Activated naive CD8-positive, alpha-beta T cell treated with anti-CD3 and anti-CD28 coated beads for 36 hours (primary cell): ENCODE measurements around the gene CD3D. TPM values are rescaled to one million over a fixed set of nuclear protein-coding genes. Genes with fewer than 3 reads are reported as not detected.

Source experiments
- DNase-seq: peaks from one replicate; pipeline ENCODE4 v3.0.0; 2021
- H3K27ac Mint-ChIP-seq: one replicate; pipeline ENCODE4 v1.8.0; 2022; ENCODE audit warnings: mild to moderate bottlenecking, moderate library complexity, mixed read lengths
- H3K27me3 Mint-ChIP-seq: one replicate; pipeline ENCODE4 v1.8.0; 2022; ENCODE audit warnings: mild to moderate bottlenecking, mixed read lengths
- H3K36me3 Mint-ChIP-seq: one replicate; pipeline ENCODE4 v1.8.0; 2021; ENCODE audit warnings: mild to moderate bottlenecking, mixed read lengths
- H3K4me1 Mint-ChIP-seq: one replicate; pipeline ENCODE4 v1.8.0; 2021; ENCODE audit warnings: mixed read lengths
- H3K4me3 Mint-ChIP-seq: one replicate; pipeline ENCODE4 v1.8.0; 2022; ENCODE audit warnings: mild to moderate bottlenecking, moderate library complexity, mixed read lengths
- H3K9me3 Mint-ChIP-seq: one replicate; pipeline ENCODE4 v1.8.0; 2022; ENCODE audit warnings: mixed read lengths
- total RNA-seq, 2 experiments: library from RNA; stranded (reverse); gene quantifications; one replicate each; pipeline ENCODE4 v1.2.3, GENCODE V29; 2021

CD3D gene
- total RNA-seq, 2 experiments from 2014 or later = 341 to 350 TPM

GRCh38 chr11:118295815-118296454, 46.6 kb downstream of the CD3D start:
- peak overlapping the region; percentile 14 for H3K27ac Mint-ChIP-seq
- no peaks in the 10 kb centered on the region for H3K27me3 Mint-ChIP-seq
- H3K36me3 Mint-ChIP-seq = no peaks in the 10 kb centered on the region
- H3K4me3 Mint-ChIP-seq = no peak overlapping the region
- H3K9me3 Mint-ChIP-seq = no peaks in the 10 kb centered on the region
- H3K4me1 Mint-ChIP-seq = peaks cover 18% of the 10 kb centered on the region
- DNase-seq = no peak

GRCh38 chr11:118295199-118295598, 47.3 kb downstream of the CD3D start:
- no peak overlapping the region for H3K27ac Mint-ChIP-seq
- H3K36me3 Mint-ChIP-seq = no peaks in the 10 kb centered on the region
- H3K4me3 Mint-ChIP-seq = no peak overlapping the region
- no peaks in the 10 kb centered on the region for H3K9me3 Mint-ChIP-seq
- no peaks in the 10 kb centered on the region for H3K27me3 Mint-ChIP-seq
- H3K4me1 Mint-ChIP-seq = peaks cover 23% of the 10 kb centered on the region
- DNase-seq = no peak

GRCh38 chr11:118294053-118294452, 48.5 kb downstream of the CD3D start:
- no peak overlapping the region for H3K4me3 Mint-ChIP-seq
- H3K4me1 Mint-ChIP-seq = peaks cover 25% of the 10 kb centered on the region
- peaks cover 2% of the 10 kb centered on the region for H3K9me3 Mint-ChIP-seq
- peaks cover 2% of the 10 kb centered on the region for H3K36me3 Mint-ChIP-seq
- H3K27ac Mint-ChIP-seq = no peak overlapping the region
- no peaks in the 10 kb centered on the region for H3K27me3 Mint-ChIP-seq
- no peak for DNase-seq

GRCh38 chr11:118291477-118292135, 50.9 kb downstream of the CD3D start:
- peaks cover 2% of the 10 kb centered on the region for H3K9me3 Mint-ChIP-seq
- H3K27ac Mint-ChIP-seq = no peak overlapping the region
- DNase-seq = no peak
- H3K27me3 Mint-ChIP-seq = no peaks in the 10 kb centered on the region
- peaks cover 2% of the 10 kb centered on the region for H3K36me3 Mint-ChIP-seq
- peaks cover 31% of the 10 kb centered on the region for H3K4me1 Mint-ChIP-seq
- H3K4me3 Mint-ChIP-seq = no peak overlapping the region

- no peak for DNase-seq
- peak overlapping the region; percentile 18 for H3K27ac Mint-ChIP-seq
- peaks cover 29% of the 10 kb centered on the region for H3K4me1 Mint-ChIP-seq
- peaks cover 2% of the 10 kb centered on the region for H3K36me3 Mint-ChIP-seq
- no peak overlapping the region for H3K4me3 Mint-ChIP-seq
- H3K9me3 Mint-ChIP-seq = peaks cover 2% of the 10 kb centered on the region
- H3K27me3 Mint-ChIP-seq = no peaks in the 10 kb centered on the region
These were observed 51.6 kb downstream of the CD3D start for GRCh38 chr11:118290923-118291322.

GRCh38 chr11:118289401-118289800, 53.1 kb downstream of the CD3D start:
- no peak overlapping the region for H3K27ac Mint-ChIP-seq
- no peaks in the 10 kb centered on the region for H3K27me3 Mint-ChIP-seq
- no peak for DNase-seq
- H3K9me3 Mint-ChIP-seq = peaks cover 2% of the 10 kb centered on the region
- H3K4me1 Mint-ChIP-seq = peaks cover 25% of the 10 kb centered on the region
- no peak overlapping the region for H3K4me3 Mint-ChIP-seq
- H3K36me3 Mint-ChIP-seq = peaks cover 2% of the 10 kb centered on the region

Other genes starting within 250 kb of the CD3D start
- gene SCN4B, start 189.9 kb downstream of the CD3D start, total RNA-seq = under 1 TPM; 0.41 to 0.58 TPM
- gene SCN2B, start 166.1 kb downstream of the CD3D start, total RNA-seq = not detected
- gene JAML, start 117.7 kb downstream of the CD3D start, total RNA-seq = 100 to 1,000 TPM; 148 to 150 TPM
- gene MPZL3, start 90.3 kb downstream of the CD3D start, total RNA-seq = 10 to 100 TPM; 49.1 to 50.7 TPM
- 10 to 100 TPM; 18.8 to 20.1 TPM for gene MPZL2, start 78.4 kb downstream of the CD3D start, total RNA-seq
- 100 to 1,000 TPM; 364 TPM for gene CD3E, start 38.0 kb downstream of the CD3D start, total RNA-seq
- 100 to 1,000 TPM; 133 to 142 TPM for gene CD3G, start 1.6 kb upstream of the CD3D start, total RNA-seq
- gene UBE4A, start 16.9 kb upstream of the CD3D start, total RNA-seq = 10 to 100 TPM; 55.0 to 56.3 TPM
- gene ATP5MG, start 58.9 kb upstream of the CD3D start, total RNA-seq = 100 to 1,000 TPM; 246 to 264 TPM
- 10 to 100 TPM; 55.8 to 58.9 TPM for gene KMT2A, start 93.8 kb upstream of the CD3D start, total RNA-seq
- under 1 TPM; 0.42 to 0.62 TPM for gene TTC36, start 184.8 kb upstream of the CD3D start, total RNA-seq
- 10 to 100 TPM; 14.2 to 14.7 TPM for gene TMEM25, start 188.5 kb upstream of the CD3D start, total RNA-seq
- gene IFT46, start 223.2 kb upstream of the CD3D start, total RNA-seq = 10 to 100 TPM; 22.2 to 24.1 TPM
- gene ARCN1, start 229.7 kb upstream of the CD3D start, total RNA-seq = 100 to 1,000 TPM; 141 to 150 TPM